ENCODE measurements around the gene FTO.

Gene FTO

GRCh38 chr16:53910990-53911389 is 207.0 kb downstream of the FTO start:
- no peak for DNase-seq

GRCh38 chr16:53911513-53911912 is 207.6 kb downstream of the FTO start:
- DNase-seq, result no peak

- no peak for DNase-seq
These were observed 208.2 kb downstream of the FTO start for GRCh38 chr16:53912155-53912554.

GRCh38 chr16:53913099-53913870 is 209.3 kb downstream of the FTO start:
- no peak for DNase-seq

- DNase-seq, result no peak
These were observed 210.0 kb downstream of the FTO start for GRCh38 chr16:53913920-53914319.

GRCh38 chr16:53914736-53915135 is 210.8 kb downstream of the FTO start:
- no peak for DNase-seq

GRCh38 chr16:53915452-53916160 is 211.7 kb downstream of the FTO start:
- DNase-seq, result no peak

GRCh38 chr16:53920988-53921387 is 217.0 kb downstream of the FTO start:
- DNase-seq, result no peak

- no peak for DNase-seq
These were observed 218.3 kb downstream of the FTO start for GRCh38 chr16:53922067-53922806.

- no peak for DNase-seq
These were observed 219.0 kb downstream of the FTO start for GRCh38 chr16:53922807-53923571.

GRCh38 chr16:53924331-53925106 is 220.6 kb downstream of the FTO start:
- DNase-seq, result no peak

GRCh38 chr16:53925107-53925410 is 221.1 kb downstream of the FTO start:
- no peak for DNase-seq

GRCh38 chr16:53925526-53925925 is 221.6 kb downstream of the FTO start:
- DNase-seq, result no peak

GRCh38 chr16:53926209-53926608 is 222.3 kb downstream of the FTO start:
- DNase-seq, result no peak

- no peak for DNase-seq
These were observed 229.0 kb downstream of the FTO start for GRCh38 chr16:53932975-53933374.

- no peak for DNase-seq
These were observed 229.5 kb downstream of the FTO start for GRCh38 chr16:53933407-53933806.

GRCh38 chr16:53936052-53936451 is 232.1 kb downstream of the FTO start:
- DNase-seq, result no peak

GRCh38 chr16:53936529-53936928 is 232.6 kb downstream of the FTO start:
- no peak for DNase-seq

GRCh38 chr16:53937161-53937880 is 233.4 kb downstream of the FTO start:
- no peak for DNase-seq

- DNase-seq, result no peak
These were observed 240.1 kb downstream of the FTO start for GRCh38 chr16:53944025-53944424.

- DNase-seq, result no peak
These were observed 242.0 kb downstream of the FTO start for GRCh38 chr16:53945996-53946395.
